GM18907 (cell line): ENCODE measurements around the gene COL5A2.

ENCODE experiments used
- ATAC-seq: cut with Tn5 transposase; IDR thresholded peaks from one replicate; pipeline ENCODE4 v1.9.1; 2021; ENCODE audit warnings: mild to moderate bottlenecking, moderate library complexity; ENCODE audit not compliant: unreplicated experiment

Gene COL5A2

GRCh38 chr2:189057316-189057715 is 122.2 kb downstream of the COL5A2 start:
- ATAC-seq, result no peak

- ATAC-seq, result no peak
Measured at GRCh38 chr2:189056200-189057106, 123.1 kb downstream of the COL5A2 start.

DNA sequence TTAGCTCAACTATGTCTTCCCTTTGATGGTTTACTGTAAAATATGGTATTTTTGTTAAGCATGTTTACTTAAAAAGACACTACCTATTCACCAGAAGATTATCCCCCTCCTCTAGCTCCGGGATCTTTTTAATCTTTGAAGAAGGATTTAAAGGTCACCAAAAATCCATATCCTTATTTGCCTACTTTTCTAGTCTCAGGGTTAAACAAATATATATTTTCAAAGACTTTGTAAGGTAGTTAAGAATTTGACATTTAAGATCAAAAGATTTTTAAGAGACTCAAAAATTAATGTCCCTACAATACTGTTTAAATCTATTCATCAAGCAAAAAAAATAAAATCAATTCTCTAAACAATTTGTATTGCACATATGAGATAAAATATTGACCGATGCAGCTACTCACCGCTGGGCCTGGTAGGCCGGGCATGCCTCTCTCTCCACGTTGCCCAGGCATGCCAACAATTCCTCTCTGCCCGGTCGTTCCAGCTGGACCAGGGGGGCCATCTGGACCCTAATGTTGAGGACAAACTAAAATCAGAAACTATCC is 129.3 kb downstream of the COL5A2 start:
- ATAC-seq, result no peak

DNA sequence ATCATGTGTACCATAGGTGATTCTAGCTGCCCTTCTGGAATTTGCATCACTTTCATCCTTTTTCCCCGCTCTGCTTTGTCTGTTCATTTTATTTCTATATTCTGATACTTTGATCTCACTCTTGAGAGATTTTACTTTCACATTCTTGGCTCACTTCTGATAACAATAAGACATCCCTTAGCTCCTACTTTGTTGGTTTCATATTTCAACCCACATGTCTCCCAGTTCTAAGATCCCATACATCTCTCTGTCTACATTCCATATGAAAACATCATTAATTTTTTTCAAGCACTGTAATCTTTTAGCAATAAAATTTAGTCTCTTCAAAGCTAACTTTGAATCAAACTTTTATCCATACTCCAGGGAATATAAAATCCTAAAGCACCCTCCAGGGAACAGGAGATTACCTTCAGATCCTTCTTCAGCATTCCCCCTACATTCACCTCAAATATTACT is 129.8 kb downstream of the COL5A2 start:
- ATAC-seq, result no peak

- ATAC-seq, result no peak
Measured at GRCh38 chr2:189048189-189048588, 131.4 kb downstream of the COL5A2 start.

DNA sequence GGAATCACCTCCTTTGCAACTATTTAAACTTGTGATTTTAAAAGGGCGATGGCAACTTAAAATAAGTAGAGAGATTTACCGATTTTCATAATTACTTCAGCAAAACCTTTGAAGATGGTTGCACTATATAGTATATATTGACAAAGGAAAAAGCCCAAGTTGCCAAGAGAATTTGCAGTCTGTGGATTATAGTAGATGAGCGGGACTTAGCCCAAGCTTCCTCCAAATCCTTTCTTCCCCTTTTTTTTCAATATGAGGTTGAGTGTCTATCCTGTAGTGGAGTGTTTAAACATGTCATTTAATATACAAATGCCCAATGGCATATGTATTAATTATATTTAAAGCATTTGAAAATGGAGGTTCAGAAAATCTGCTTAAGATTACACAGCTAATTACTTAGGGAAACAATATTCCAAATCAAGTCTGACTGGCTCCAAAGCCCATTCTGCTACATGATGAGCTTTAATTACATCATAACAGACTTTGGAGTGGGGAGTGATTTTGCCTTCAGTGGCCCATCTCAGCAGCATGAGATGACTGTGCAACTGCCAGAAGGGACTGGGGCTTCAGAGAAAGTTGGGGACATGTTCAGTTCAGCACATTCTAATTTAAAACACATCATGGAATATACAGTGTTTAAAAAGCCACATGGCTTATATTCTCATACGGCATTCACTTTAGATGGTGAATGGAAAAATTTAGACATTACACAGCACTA is 132.2 kb downstream of the COL5A2 start:
- ATAC-seq, result no peak

GRCh38 chr2:189046320-189046719 is 133.2 kb downstream of the COL5A2 start:
- ATAC-seq, result no peak

GRCh38 chr2:189045836-189046235 is 133.7 kb downstream of the COL5A2 start:
- no peak for ATAC-seq

DNA sequence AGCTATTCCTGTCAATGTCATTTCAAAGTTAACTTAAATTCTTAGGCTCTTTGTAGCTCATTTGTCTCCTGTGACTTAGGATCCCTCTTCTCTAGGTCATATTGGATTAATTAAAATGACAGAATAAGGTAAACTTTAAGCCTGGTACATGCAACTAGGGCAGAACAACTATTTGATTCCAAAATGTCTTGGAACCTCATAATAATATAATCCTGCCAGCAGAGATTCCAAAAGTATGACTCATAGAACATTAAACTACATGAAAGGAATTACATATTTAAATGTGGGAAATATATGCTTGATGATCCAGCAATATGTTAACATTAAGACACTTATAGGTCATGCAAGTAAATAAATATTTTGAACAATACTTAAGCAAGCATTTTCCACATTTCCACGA is 142.0 kb downstream of the COL5A2 start:
- no peak for ATAC-seq

DNA sequence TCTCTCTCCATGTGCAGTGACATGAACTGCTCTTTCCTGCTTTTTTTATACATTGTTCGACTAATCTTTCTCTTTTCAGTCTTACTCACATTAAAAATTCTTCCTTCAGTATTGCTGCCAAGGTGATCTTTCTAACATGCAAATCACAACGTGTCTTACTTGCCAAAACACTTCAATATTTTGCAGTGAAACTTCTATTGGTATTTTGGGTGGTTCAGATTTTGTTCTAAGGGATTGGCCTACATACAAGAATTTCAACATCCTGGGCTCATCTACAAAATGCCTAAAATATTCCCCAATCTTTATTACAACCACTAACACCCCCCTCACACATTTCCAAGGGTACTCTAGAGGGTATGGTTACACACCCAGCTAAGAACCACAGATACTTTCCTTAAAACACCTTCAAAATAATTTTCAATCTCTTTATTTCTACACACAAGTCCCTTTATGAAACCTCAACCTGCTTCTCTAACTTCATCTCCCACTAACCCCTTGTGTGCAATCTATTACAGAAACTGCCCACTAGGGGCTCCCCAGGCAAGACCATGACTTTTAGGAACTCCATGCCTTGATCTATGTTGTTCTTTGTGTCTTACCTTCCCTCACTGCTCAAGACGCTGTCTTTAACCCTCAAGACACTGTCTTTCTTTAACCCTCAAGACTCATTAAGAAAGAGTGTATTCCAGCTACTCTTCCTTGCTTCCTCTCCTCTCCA is 154.5 kb downstream of the COL5A2 start:
- ATAC-seq, result peak; percentile 80

- ATAC-seq, result no peak
Measured at GRCh38 chr2:189022492-189022891, 157.1 kb downstream of the COL5A2 start.

DNA sequence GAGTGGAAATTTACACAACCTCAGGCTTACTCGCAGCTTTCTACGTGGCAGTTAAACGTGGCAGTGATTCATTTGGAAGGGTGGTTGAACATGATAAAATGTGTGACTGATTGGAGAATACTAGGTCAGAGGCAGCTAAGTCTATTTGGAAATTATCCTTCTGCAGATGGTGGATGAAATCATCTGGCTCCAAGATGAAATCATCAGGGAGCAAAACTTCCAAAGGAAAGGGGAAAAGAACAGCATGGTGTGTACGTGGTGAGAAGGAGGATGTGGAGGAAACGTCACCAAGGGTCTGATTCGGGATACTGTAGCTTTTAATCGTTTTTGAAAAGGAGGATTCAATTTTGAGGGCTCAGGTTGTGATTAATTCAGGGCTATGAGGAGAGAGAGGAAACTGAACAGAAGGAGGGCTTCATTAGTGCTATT is 157.5 kb downstream of the COL5A2 start:
- ATAC-seq, result no peak

DNA sequence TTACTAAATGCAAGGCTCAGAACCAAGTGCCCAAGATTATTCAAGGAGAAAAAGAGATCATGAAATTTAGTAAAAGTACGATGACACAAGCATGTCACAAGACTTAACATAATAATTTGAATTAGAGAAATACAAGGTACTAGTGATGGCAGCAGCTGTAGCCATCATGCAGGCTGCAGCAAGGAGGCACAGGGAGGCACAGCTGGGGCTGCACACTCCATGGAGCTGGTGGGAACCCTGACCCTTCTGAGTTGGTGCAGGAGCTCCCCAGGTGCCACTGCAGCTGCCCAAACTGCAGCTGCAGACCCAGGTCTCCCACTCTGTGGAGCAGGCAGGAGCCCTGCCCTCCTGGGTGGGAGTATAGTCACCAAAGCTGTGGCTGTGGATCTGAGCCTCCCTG is 159.4 kb downstream of the COL5A2 start:
- ATAC-seq, result no peak

DNA sequence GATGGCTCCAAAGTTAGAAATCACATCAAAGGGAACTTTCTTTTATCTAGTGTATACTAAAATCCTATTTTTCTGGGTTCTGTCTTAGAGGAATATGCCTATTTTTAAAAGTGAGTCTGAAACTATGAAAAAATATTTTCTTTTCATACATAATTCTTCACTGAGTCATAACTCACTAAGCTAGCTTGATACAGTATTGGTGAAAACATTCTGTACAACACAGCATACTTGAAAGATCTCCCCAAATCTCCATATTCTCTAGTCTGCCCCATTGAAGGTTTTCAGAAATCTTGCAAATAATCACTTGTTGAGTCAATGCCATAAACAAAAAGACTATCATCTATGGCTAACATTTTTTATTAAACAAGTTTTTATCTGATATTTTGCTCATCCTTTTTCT is 160.9 kb downstream of the COL5A2 start:
- no peak for ATAC-seq

DNA sequence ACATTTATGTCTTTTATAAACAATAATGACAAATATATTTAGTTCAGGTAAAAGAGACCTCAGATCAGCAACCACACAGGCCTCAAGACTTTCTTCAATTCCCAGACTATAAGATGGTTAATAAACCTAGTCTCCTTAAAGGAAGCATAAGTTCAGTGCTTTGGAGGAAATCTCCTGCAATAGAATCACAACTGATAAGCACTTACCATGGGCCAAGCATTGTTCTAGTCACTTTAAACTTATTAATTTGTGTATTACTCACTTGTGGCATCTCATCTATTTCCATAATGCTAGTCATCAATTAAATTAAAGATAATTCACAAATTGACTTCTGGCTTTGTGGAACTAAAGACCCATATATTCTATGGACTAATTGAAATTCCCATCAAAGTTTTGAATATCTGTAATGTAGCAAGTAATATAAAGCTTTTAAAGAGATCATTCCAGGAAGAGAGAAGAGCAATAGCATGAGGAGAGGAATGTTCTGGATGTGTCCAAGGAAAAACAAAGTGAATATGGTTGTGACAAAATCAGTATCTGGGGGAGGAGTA is 163.2 kb downstream of the COL5A2 start:
- no peak for ATAC-seq

GRCh38 chr2:189015359-189015758 is 164.2 kb downstream of the COL5A2 start:
- no peak for ATAC-seq

- ATAC-seq, result no peak
Measured at GRCh38 chr2:189014449-189015138, 165.0 kb downstream of the COL5A2 start.

GRCh38 chr2:189013671-189014448 is 165.7 kb downstream of the COL5A2 start:
- no peak for ATAC-seq

DNA sequence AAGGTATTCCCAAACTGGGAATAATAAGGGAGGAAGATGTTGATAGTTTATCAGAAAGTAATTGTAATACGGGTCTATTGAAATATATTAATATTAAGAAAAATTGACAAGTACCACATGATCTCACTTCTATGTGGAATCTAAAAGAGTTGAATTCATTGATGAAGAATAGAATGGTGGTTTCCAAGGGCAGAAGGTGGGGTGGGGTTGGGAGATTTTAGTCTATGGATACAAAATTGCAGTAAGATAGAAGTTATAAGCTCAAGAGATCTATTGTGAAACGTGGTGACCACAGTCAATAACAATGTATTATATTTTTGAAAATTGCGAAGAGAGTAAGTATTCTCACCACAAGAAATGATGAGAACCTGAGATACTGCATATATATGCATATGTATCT is 166.5 kb downstream of the COL5A2 start:
- no peak for ATAC-seq
